Liver (tissue), 2 donors: ENCODE data around the gene ATAT1.

ENCODE experiments used
- TF ChIP-seq, protein P1 (sequence below): fragments of 150-350 bp; IDR thresholded peaks from 2 replicates; pipeline ENCODE4 v1.5.1; 2017; ENCODE audit warnings: improper control_type of control experiment, low read depth, low read length; ENCODE audit not compliant: missing input control
- TF ChIP-seq, protein P2 (sequence below): IDR thresholded peaks from 2 replicates; pipeline ENCODE4 v1.6.1; 2016; ENCODE audit warnings: antibody characterized with exemption
- donor health status: healthy.

DNA sequence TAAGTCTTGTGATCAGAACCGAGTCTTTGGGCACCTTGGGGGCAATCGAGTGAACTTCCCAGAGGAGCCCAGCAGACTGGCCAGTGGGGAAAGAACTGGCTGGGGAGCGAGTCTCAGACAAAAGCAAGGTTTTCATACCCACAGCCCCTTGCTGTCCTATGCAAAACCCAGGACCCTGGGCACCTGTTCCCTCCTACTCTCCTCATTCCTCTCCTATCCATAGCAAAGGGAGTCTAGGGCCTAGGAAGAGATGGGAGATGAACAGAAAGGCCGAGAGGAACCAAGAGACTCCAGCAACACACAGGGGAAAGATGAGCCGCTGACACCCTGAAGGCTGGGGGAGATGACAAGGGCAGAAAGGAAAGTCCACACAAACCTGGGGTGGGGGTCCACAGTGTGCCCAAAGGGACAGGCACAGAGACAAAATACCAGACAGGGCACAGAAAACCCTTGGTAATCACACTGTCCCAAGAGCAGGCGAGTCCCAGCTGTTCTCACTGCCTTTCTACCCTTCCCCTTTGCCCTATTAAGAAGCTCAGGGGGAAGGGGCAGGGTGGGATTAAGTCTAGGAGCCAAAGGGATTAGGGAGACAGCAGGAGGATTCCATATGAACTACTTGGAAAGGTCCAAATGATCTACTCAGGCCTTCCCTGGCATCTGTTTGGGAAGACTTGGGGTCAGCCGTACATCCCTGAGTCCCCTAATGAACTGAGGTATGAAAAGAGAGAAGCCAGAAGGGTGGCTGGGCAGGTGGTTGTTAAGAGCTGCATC is 53.3 kb downstream of the ATAT1 start:
- TF ChIP-seq, protein P1, sequence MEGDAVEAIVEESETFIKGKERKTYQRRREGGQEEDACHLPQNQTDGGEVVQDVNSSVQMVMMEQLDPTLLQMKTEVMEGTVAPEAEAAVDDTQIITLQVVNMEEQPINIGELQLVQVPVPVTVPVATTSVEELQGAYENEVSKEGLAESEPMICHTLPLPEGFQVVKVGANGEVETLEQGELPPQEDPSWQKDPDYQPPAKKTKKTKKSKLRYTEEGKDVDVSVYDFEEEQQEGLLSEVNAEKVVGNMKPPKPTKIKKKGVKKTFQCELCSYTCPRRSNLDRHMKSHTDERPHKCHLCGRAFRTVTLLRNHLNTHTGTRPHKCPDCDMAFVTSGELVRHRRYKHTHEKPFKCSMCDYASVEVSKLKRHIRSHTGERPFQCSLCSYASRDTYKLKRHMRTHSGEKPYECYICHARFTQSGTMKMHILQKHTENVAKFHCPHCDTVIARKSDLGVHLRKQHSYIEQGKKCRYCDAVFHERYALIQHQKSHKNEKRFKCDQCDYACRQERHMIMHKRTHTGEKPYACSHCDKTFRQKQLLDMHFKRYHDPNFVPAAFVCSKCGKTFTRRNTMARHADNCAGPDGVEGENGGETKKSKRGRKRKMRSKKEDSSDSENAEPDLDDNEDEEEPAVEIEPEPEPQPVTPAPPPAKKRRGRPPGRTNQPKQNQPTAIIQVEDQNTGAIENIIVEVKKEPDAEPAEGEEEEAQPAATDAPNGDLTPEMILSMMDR: no peak
- TF ChIP-seq, protein P2, sequence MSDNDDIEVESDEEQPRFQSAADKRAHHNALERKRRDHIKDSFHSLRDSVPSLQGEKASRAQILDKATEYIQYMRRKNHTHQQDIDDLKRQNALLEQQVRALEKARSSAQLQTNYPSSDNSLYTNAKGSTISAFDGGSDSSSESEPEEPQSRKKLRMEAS: no peak
